PC-3 (cell line): Measurements from ENCODE around the gene OSBPL2.

Source experiments
- EZH2 ChIP-seq: fragments of 300-600 bp; sonication (generic); IDR thresholded peaks from one replicate; pipeline ENCODE4 v1.6.1; 2017; ENCODE audit warnings: antibody characterized with exemption, mild to moderate bottlenecking, low read length; ENCODE audit not compliant: unreplicated experiment
- EZH2phosphoT487 ChIP-seq: fragments of 300-600 bp; sonication (generic); IDR thresholded peaks from 2 replicates; pipeline ENCODE4 v1.6.1; 2018; ENCODE audit warnings: mild to moderate bottlenecking, antibody characterized with exemption, low read length, borderline replicate concordance
- TF ChIP-seq, protein P1 (sequence below): fragments of 300-600 bp; sonication (generic); conservative IDR thresholded peaks from 2 replicates; pipeline ENCODE4 v1.5.1; 2017; ENCODE audit warnings: antibody characterized with exemption, low read depth, mild to moderate bottlenecking, low read length

DNA sequence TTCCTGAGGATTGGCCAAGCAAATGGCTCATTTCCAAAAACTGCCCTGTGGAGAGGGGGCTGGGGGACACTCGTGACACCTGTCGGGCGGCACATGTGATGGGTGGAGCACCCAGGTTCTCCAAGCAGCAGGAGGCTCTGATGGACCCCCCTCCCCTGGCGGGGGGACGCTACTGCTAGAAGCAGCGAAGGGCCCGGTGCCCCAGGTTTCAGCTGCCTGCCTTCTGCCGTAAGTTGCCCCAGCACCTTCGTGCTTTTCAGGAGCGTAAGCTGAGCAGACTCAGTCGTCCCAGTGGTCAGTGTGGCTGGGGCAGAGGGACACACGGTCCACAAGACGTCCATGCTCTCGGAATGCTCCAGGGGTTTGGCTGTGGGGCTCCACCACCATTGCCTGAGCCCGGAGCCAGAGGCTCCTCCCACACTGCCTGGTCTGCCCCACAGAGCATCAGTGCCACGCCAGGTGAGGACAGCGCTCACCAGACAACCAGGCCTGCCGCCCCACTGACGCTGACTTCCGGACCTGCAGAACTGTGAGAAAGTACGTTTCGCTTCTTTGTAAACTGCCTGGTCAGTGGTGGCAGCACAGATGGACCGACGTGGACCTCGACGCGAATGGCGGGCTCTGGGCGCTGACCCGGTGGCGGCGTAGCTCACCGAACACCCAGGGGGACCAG, 60.4 kb downstream of the OSBPL2 start:
- TF ChIP-seq EZH2phosphoT487, result no peak
- TF ChIP-seq, protein P1, sequence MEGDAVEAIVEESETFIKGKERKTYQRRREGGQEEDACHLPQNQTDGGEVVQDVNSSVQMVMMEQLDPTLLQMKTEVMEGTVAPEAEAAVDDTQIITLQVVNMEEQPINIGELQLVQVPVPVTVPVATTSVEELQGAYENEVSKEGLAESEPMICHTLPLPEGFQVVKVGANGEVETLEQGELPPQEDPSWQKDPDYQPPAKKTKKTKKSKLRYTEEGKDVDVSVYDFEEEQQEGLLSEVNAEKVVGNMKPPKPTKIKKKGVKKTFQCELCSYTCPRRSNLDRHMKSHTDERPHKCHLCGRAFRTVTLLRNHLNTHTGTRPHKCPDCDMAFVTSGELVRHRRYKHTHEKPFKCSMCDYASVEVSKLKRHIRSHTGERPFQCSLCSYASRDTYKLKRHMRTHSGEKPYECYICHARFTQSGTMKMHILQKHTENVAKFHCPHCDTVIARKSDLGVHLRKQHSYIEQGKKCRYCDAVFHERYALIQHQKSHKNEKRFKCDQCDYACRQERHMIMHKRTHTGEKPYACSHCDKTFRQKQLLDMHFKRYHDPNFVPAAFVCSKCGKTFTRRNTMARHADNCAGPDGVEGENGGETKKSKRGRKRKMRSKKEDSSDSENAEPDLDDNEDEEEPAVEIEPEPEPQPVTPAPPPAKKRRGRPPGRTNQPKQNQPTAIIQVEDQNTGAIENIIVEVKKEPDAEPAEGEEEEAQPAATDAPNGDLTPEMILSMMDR, result no peak
- TF ChIP-seq EZH2, result no peak
